VCaP (cell line): ENCODE results near the gene RNF40.

Source experiments
- H3K27ac ChIP-seq: fragments of 450-650 bp; 2 replicates; pipeline ENCODE4 v1.5.1; 2017
- CTCF ChIP-seq: fragments of 450-650 bp; conservative IDR thresholded peaks from 2 replicates; pipeline ENCODE4 v1.5.1; 2017; ENCODE audit warnings: mild to moderate bottlenecking, moderate library complexity

The RNF40 gene

GRCh38 chr16:30760577-30761426 lies 1.3 kb upstream of the RNF40 start:
- no peak for TF ChIP-seq CTCF
- H3K27ac ChIP-seq, result peak overlapping the region; percentile 75

- no peak for TF ChIP-seq CTCF
- peak overlapping the region; percentile 75 for H3K27ac ChIP-seq
These were observed 645 bp upstream of the RNF40 start for GRCh38 chr16:30761427-30761927.

- peak overlapping the region; percentile 75; the same call in 1 of the 2 replicates for H3K27ac ChIP-seq
These were observed 1.0 kb downstream of the RNF40 start for GRCh38 chr16:30762991-30763725.

GRCh38 chr16:30764086-30764485 lies 2.0 kb downstream of the RNF40 start:
- H3K27ac ChIP-seq, result no peak overlapping the region
- TF ChIP-seq CTCF, result no peak

More at GRCh38 chr16:30762991-30763725, 1.0 kb downstream of the RNF40 start:
- TF ChIP-seq CTCF, result no peak

GRCh38 chr16:30764816-30765465 lies 2.8 kb downstream of the RNF40 start:
- TF ChIP-seq CTCF, result no peak
- no peak overlapping the region for H3K27ac ChIP-seq

GRCh38 chr16:30766206-30766932 lies 4.2 kb downstream of the RNF40 start:
- no peak for TF ChIP-seq CTCF

More at GRCh38 chr16:30766206-30766932, 4.2 kb downstream of the RNF40 start:
- H3K27ac ChIP-seq, result no peak overlapping the region
